ENCODE data around the gene NEU4.
"Not testable (repeated sequence)": the region's sequence is repeated elsewhere in the genome, so short reads cannot be mapped to it uniquely, and the experiment has no call there.

The NEU4 gene

DNA sequence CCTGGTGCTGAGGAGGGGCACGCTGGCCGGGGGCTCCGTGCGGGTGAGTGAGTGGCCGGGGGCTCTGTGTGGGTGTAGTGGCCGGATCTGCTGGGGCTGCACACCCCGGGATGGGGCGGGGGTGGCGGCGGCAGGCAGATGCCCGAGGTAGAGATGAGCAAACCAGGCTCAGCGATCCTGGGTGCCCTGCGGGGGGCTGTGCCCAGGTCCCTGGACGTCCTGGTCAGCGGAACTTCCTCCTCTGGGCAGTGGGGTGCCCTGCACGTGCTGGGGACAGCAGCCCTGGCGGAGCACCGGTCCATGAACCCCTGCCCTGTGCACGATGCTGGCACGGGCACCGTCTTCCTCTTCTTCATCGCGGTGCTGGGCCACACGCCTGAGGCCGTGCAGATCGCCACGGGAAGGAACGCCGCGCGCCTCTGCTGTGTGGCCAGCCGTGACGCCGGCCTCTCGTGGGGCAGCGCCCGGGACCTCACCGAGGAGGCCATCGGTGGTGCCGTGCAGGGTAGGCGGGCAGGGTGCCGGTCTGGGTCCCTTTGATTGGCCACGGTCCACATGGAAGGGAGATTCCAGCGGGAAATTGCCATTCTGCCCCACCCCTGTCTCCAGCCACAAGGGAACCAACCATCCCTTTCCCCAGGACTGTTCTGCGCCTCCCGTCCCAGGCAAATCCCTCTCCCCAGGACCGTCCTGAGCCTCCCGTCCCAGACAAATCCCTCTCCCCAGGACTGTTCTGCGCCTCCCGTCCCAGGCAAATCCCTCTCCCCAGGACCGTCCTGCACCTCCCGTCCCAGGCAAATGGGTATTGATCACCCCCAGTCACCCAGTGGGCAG lies 5.9 kb downstream of the NEU4 start:
- no peak for DNase-seq

DNA sequence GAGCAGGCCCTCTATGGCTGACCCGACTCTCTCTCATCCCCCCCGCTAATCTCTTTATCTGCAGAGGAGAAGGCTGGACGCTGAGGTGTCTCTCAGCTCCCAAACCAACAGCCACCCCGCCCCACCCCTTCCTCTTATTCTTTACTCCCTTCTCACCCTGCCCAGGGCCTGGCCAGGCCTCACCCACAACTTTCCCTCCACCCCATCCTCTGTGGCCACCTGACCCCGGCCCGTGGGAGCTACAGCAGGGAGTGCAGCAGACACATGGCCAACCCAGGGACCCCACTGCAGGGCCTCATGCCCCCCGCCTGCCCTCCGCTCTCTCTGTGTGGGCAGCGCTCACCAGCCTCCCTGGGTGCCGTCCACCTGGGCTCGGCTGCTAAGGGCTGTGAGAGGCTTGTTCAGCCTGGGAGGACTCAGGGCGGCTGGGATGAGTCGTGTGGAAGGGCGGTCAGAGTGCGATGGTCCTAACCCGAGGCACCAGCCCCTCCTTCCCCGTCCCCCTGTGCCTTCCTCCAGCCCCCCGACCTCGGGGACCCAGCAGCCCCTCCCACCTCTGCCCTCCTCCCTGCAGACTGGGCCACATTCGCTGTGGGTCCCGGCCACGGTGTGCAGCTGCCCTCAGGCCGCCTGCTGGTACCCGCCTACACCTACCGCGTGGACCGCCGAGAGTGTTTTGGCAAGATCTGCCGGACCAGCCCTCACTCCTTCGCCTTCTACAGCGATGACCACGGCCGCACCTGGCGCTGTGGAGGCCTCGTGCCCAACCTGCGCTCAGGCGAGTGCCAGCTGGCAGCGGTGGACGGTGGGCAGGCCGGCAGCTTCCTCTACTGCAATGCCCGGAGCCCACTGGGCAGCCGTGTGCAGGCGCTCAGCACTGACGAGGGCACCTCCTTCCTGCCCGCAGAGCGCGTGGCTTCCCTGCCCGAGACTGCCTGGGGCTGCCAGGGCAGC lies 6.8 kb downstream of the NEU4 start:
- DNase-seq, result no peak

DNA sequence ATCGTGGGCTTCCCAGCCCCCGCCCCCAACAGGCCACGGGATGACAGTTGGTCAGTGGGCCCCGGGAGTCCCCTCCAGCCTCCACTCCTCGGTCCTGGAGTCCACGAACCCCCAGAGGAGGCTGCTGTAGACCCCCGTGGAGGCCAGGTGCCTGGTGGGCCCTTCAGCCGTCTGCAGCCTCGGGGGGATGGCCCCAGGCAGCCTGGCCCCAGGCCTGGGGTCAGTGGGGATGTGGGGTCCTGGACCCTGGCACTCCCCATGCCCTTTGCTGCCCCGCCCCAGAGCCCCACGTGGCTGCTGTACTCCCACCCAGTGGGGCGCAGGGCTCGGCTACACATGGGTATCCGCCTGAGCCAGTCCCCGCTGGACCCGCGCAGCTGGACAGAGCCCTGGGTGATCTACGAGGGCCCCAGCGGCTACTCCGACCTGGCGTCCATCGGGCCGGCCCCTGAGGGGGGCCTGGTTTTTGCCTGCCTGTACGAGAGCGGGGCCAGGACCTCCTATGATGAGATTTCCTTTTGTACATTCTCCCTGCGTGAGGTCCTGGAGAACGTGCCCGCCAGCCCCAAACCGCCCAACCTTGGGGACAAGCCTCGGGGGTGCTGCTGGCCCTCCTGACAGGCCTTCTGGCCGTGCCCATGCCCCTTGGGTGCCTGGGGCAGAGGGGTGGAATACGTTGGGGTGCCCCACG lies 7.6 kb downstream of the NEU4 start:
- DNase-seq, result no peak

DNA sequence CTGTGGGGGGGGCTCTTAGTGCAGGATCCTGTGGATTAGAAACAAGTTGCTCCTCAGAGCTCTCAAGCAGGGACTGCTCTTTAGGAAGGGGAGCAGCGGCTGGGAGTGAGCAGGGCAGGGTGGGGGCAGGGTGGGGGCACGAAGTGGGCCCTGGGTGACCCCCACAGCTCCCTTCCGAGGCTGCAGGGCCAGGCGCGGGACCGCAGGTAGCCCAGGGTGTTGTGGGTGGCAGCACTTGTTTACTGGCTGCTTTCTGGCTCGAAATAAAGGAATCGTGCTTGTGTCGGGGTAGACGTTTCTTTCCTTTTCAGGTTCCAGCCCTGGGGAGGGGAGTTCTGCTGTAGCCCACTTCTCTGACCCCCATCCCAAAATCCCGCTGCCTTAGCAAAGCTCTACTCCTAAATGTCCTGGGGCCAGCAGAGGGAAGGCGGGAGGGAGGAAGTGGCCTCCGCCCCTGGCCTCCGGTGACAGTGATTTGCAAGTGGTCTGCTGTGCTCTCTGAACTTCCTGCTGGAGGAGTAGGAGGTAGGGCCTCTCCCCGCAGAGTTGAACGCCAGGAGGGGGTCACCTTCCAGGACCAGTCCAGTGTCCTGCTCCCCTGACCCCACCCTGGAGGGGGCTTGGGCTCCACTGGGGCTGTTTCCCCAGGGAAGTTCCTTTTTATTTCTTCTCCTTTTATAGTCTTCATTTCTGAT lies 8.3 kb downstream of the NEU4 start:
- DNase-seq, result no peak

DNA sequence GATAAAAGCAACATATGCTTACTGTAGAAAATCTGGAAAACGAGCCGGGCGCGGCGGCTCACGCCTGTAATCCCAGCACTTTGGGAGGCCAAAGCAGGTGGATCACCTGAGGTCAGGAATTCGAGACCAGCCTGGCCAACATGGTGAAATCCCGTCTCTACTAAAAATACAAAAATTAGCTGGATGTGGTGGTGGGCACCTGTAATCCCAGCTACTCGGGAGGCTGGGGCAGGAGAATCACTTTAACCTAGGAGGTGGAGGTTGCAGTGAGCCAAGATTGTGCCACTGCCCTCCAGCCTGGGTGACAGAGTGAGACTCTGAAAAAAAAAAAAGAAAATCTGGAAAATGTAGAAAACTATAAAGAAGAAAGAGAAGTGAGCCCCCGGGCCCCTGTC lies 8.8 kb downstream of the NEU4 start:
- not testable (repeated sequence) for DNase-seq

DNA sequence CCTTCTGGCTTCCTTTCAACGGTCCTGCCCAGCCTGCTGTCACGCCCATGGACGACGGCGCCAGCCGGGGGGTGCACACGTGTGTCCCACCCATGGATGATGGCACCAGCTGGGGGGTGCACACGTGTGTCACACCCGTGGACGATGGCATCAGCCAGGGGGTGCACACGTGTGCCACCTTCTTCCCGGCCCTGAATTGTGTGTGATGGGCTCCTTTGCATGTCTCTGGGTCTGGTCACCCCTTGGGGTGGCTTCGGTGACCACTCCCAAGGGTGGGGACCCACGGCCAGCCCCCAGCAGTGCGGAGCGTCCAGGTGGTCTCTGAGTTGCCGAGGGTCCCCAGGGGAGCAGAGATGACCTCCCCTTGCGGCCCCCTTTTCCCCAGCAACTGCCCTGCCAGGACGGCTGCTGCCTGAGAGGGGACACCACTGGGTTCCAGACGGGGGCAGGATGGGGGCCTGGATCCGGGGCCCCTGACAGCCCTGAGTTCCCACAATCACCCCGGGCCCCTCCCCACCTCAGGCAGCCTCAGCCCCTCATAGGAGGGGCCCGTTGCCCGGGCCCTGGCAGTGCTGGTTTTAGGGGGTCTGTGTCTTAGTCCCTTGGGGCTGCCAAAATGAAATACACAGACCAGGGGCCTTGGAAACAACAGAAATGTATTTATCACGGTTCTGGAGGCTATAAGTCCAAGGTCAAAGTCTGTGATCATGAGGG lies 9.4 kb downstream of the NEU4 start:
- no peak for DNase-seq

DNA sequence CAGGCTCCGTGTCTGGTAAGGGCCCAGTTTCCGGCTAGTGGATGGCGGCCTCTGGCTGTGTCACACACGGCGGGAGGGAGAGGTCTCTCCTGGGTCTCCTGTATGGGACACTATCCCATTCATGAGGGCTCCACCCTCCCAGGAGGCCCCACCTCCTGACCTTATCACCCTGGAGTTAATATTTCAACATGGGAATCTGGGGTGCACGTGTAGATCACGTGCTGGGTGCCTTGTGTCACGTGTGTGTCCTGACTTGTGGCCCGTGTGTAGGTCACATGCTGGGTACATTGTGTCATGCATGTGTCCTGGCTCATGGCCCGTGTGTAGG lies 9.9 kb downstream of the NEU4 start:
- no peak for DNase-seq

DNA sequence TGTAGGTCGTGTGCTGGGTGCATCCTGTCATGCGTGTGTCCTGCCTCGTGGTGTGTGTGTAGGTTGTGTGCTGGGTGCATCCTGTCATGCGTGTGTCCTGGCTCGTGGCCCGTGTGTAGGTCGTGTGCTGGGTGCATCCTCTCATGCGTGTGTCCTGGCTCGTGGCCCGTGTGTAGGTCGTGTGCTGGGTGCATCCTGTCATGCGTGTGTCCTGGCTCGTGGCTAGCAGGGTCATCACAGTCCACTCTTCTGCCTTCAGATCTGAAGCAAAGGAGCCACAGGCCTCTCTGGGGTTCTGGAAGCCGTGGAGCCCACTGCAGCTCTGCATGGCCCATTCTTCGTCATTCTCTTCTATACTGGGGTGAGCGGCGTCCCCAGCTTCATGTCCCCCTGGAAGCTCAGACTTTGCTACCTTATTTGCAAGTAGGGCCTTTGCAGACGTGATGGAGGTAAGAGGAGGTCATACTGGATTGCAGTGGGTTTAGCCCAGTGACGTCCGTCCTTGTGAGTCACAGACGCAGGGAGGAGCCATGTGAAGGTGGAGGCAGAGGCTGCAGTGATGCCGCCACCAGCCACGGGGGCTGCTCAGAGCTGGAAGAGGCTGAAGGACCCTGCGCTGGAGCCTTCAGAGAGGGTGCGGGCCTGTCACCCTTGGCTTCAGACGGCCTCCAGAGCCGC lies 11.1 kb downstream of the NEU4 start:
- DNase-seq, result not testable (repeated sequence)

DNA sequence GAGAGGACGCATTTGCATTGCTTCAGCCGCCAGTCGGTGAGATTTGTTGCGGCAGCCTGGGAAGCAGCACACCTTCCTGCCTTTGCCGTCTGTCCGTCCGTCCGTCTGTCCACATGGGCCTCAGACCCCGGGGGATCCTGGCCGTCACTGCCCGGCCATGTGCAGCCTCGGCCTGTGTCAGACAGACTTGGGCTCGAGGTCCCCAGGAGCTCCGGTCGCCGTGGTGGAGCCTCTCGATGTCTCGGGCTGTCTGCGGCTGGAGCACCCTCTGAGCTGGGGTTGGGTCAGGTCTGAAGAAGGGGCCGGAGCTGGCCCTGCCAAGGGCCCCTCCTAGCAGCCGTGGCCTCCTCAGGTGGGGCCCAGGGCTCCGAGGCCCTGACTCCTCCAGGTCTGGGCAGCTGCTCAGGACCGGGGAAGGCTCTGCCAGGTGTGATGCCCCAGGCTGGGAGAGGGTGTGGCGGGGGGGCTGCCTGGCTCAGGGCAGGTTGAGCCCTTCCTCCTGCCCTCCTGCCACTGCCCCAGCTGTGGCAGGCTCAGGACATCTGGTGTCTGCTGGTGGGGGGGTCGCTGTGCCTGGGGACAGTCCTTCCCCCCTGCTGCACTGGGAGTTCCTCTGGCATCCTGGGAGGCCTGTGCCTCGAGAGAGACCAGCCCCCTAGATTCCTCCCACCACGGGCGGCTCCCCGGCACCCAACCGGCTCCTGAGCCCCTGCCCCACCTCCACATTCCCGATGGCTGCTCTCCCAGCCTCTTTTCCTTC lies 11.8 kb downstream of the NEU4 start:
- no peak for DNase-seq

DNA sequence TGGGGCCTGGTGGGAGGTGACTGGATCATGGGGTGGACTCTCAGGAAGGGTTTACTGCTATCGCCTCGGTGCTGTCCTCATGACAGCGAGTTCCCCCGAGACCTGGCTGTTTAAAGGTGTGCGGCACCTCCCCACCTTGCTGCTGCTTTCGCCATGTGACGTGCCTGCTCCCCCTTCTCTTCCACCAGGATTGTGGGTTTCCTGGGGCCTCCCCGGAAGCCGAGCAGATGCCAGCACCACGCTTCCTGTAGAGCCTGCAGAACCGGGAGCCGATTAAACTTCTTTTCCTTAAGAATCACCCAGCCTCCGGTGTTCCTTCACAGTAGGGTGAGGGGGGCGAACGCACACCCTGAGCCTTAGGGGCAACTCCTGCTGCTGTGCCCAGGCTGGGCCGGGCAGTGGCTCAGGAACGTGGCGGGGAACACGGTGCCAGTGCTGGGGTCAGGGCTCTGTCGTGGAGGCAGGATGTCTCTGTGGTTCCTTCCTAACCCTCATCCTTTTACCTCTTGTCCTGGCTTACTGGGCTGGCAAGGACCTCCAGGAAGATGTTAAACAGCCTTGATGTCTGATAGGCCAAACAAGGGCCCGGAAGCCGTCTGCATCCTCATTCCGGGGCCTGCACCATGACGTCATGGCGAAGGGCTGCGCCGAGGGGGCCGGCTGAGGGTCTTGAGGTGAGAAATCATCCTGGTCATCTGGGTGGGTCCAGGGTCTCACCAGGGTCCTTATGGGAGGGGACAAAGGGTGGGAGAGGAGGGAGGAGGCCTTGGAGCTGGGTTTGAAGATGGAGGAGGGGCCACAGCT lies 12.7 kb downstream of the NEU4 start:
- no peak for DNase-seq

DNA sequence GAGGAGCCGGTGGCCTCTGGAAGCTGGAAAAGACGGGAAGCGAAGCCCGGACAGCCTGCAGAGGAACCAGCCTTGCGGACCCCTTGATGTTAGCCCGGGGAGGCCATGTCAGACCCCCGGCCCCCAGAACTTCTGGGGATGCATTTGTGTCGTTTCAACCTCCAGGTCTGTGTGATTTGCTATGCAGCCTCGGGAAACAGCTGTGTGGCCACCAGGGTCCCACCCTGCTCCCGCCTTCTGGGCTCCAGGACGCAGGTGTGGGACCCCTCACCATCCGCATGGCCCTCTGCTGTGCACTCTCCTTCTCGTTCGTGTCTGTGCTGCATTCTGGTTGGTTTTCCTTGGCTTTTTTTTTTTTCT lies 13.3 kb downstream of the NEU4 start:
- no peak for DNase-seq

DNA sequence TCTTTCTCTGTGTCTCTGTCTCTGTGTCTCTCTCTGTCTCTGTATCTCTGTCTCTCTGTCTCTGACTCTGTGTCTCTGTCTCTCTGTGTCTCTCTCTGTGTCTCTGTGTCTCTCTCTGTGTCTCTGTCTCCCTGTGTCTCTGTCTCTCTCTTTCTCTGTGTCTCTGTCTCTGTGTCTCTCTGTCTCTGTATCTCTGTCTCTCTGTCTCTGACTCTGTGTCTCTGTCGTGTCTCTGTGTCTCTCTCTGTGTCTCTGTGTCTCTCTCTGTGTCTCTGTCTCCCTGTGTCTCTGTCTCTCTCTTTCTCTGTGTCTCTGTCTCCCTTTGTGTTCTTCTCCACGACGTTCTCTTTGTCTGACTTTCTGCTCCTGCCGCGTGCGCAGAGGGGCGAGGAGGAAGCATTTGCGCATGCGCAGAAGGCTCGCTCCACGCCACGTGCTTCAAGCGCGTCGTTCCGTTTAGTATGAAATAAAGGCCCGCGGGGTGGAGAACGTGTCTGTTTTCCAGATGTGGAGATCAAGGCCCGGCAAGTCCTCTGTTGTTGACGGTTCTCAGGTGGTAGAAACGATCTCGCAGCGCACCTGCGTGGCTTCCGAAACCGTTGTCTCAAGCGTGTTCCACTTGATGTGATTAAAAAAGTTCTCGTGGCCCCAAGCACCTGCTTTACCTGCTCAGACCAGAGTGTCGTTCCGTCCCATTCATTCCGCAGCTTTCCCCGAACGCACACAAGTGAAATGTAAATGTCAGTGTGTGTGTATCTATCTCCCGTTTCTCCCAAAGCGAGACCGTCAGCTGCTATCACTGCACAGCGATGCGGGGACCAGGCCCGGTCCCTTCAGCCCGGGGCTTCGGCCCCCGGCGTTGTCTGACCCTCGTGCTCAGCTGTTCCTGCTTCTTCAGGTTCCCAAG lies 14.8 kb downstream of the NEU4 start:
- DNase-seq, result not testable (repeated sequence)

DNA sequence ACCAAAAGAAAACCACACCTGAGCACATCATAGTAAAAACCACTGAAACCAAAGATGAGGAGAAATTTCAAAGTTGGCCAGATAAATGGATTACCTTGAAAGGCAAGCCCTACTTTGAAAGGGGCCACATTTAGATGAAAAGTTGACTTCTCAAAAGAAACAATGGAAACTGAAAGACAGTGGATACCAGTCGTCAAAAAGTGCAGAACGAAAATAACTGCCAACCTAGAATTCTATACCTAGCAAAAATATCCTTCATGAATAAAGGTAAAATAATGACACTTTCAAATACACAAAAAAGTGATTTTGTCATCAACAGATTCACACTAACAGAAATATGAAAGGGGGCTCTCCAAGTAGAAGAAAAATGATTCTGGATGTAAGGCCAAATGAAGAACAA lies 18.4 kb downstream of the NEU4 start:
- DNase-seq, result no peak

DNA sequence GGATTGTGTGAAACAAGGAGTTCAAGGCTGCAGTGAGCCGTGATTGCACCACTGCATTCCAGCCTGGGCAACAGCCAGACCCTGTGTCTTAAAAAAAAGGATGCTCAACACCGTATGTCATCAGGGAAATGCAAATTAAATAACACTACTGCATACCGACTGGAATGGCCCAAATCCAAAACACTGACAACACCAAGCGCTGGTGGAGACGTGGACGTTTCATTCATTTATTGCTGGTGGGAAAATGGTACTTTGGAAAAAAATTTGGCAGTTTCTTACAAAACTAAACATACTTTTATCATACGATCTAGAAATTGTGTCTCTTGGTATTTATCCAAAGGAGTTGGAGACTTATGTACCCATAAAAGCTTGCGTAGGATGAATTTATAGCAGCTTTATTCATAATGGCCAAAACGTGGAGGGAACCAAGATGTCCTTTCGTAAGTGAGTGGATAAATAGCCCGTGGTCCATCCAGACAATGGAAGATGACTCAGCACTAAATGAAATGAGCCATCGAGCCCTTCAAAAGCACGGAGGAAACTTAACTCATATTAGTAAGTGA lies 24.2 kb downstream of the NEU4 start:
- no peak for DNase-seq

DNA sequence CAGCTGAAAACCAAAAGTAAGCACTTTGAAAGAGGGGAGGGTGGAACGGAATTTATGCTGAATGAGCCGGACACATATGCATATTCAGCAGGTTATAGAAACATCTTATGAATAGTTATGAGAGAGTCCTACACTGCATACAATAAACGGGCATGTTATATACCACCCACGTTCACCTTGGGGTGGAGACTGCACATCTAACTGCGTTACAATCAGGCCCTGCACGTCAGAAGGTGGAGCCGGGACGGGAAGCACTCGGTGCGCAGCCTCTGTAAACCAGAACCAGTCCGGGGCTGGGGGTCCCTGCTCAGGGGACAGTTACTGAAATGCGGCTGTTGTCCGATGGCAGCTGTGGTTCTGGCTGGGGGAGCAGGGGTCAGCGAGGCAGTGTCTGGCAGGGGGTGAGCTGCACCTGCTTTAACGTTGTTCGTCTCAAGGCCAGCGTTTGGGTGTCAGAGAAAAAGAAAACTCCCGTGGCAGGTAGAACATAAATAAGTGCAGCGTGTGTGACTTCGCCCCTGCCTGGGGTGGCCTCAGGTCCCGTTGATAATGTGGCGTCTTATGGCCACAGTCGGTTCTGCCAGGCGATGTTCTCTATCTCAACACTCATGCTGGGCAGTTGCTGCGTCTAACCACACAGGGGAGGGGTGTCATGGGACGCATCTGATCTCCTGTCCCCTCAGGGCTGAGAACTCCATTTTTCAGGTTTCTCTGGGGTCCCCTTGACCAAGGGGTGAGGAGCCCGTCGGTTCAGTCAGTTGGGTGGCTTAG lies 24.9 kb downstream of the NEU4 start:
- DNase-seq, result not testable (repeated sequence)

DNA sequence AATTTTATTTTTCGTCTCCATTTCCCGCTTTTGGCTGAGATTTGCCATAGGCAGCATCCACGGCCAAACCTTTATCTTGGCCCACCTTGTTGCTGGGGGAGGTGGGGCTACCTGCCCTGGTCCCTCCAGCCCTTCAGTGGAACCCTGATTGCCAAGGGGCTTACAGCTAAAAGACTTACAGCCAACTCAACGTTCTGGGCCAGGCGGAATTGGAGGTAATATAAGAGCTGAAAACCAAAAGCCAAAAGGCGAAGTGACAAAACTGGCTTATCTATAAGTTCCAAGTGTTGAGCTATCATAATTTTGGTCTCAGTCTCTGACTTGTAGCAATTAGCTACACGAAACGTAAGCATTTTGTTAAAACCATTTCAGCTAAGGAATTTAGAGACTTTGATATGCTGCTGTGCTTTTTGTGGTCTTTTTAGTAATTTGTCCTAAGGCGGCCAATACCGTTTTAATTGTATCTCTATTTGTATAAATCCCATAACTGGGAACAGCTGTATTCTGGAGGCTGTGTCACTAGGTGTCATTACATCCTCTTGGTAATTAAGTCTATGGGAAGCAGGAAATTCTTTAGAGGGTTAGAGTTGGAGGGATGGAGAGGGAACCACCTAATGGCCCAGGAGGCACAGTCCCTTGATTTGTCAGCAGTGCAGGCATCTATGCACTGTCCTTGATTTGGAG lies 25.7 kb downstream of the NEU4 start:
- DNase-seq, result no peak

DNA sequence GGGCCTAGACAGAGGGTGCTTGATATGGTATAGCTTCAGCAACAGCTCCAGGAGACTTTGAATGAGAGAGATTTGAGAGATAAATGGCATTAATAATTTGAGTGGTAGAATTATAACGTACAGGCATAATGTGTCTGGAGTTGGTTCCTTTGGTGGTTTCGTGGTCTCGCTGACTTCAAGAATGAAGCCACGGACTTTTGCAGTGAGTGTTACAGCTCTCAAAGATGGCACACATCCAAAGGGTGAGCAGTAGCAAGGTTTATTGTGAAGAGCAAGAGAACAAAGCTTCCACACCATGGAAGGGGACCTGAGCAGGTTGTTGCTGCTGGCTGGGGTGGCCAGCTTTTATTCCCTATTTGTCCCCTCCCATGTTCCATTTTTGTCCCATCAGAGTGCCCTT lies 26.6 kb downstream of the NEU4 start:
- no peak for DNase-seq
